ENCODE data around the gene FOXP1.
A peak's percentile ranks its signal among the peaks of the same experiment; 100 is the strongest.

FOXP1 gene

GRCh38 chr3:71503525-71504249, 79.8 kb downstream of the FOXP1 start:
- DNase-seq, result no peak

GRCh38 chr3:71502066-71502625, 81.4 kb downstream of the FOXP1 start:
- peak; percentile 36 for DNase-seq

- no peak for DNase-seq
These were observed 82.8 kb downstream of the FOXP1 start for GRCh38 chr3:71500696-71501095.

GRCh38 chr3:71499227-71499876, 84.2 kb downstream of the FOXP1 start:
- DNase-seq, result no peak

GRCh38 chr3:71498543-71498942, 85.0 kb downstream of the FOXP1 start:
- DNase-seq, result no peak

GRCh38 chr3:71497971-71498444, 85.5 kb downstream of the FOXP1 start:
- no peak for DNase-seq

- DNase-seq, result no peak
These were observed 86.1 kb downstream of the FOXP1 start for GRCh38 chr3:71497367-71497897.

- DNase-seq, result no peak
These were observed 87.6 kb downstream of the FOXP1 start for GRCh38 chr3:71495708-71496472.

GRCh38 chr3:71494212-71494611, 89.3 kb downstream of the FOXP1 start:
- no peak for DNase-seq

GRCh38 chr3:71492974-71493771, 90.4 kb downstream of the FOXP1 start:
- no peak for DNase-seq

- DNase-seq, result no peak
These were observed 91.0 kb downstream of the FOXP1 start for GRCh38 chr3:71492566-71492965.

- DNase-seq, result no peak
These were observed 92.3 kb downstream of the FOXP1 start for GRCh38 chr3:71491154-71491752.

- no peak for DNase-seq
These were observed 92.8 kb downstream of the FOXP1 start for GRCh38 chr3:71490692-71491091.

- no peak for DNase-seq
These were observed 94.2 kb downstream of the FOXP1 start for GRCh38 chr3:71489315-71489761.

GRCh38 chr3:71488882-71489281, 94.6 kb downstream of the FOXP1 start:
- DNase-seq, result no peak

- DNase-seq, result peak; percentile 6
These were observed 95.1 kb downstream of the FOXP1 start for GRCh38 chr3:71488391-71488809.

GRCh38 chr3:71487418-71487817, 96.1 kb downstream of the FOXP1 start:
- no peak for DNase-seq

GRCh38 chr3:71486831-71487230, 96.7 kb downstream of the FOXP1 start:
- no peak for DNase-seq

GRCh38 chr3:71485896-71486295, 97.6 kb downstream of the FOXP1 start:
- no peak for DNase-seq

- DNase-seq, result no peak
These were observed 99.1 kb downstream of the FOXP1 start for GRCh38 chr3:71484452-71484851.

GRCh38 chr3:71484047-71484446, 99.5 kb downstream of the FOXP1 start:
- no peak for DNase-seq

- DNase-seq, result no peak
These were observed 100.8 kb downstream of the FOXP1 start for GRCh38 chr3:71482771-71483170.

All from NCI-H2171 (cell line).